SK-N-SH (cell line): Measurements from ENCODE around the gene TMEM187. TPM values are rescaled to one million over a fixed set of nuclear protein-coding genes. Genes with fewer than 3 reads are reported as not detected.

Experiments
- CHD2 ChIP-seq: fragments of 150-350 bp; IDR thresholded peaks from 2 replicates; pipeline ENCODE4 v1.6.1; 2018; ENCODE audit warnings: low read length; ENCODE audit not compliant: partially characterized antibody
- CTCF ChIP-seq: fragments of 200-600 bp; sonication (generic); IDR thresholded peaks from 2 replicates; pipeline ENCODE4 v1.6.1; 2017; ENCODE audit warnings: antibody characterized with exemption, mild to moderate bottlenecking, moderate library complexity
- ELF1 ChIP-seq: IDR thresholded peaks from 2 replicates; pipeline ENCODE4 v1.4.0; 2012
- EZH2phosphoT487 ChIP-seq: fragments of 200-600 bp; sonication (generic); IDR thresholded peaks from 2 replicates; pipeline ENCODE4 v1.6.1; 2017; ENCODE audit warnings: low read depth, mixed run types, mild to moderate bottlenecking, antibody characterized with exemption, moderate library complexity, borderline replicate concordance
- FOSL2 ChIP-seq: IDR thresholded peaks from 2 replicates; pipeline ENCODE4 v1.4.0; 2012; ENCODE audit warnings: low read depth, mild to moderate bottlenecking, moderate library complexity, borderline replicate concordance
- FOXM1 ChIP-seq: IDR thresholded peaks from 2 replicates; pipeline ENCODE4 v1.4.0; 2012; ENCODE audit warnings: low read depth, mild to moderate bottlenecking
- GABPA ChIP-seq: IDR thresholded peaks from 2 replicates; pipeline ENCODE4 v1.4.0; 2012; ENCODE audit warnings: low read depth, mild to moderate bottlenecking
- IRF3 ChIP-seq: fragments of 150-350 bp; IDR thresholded peaks from 2 replicates; pipeline ENCODE4 v1.6.1; 2016; ENCODE audit warnings: mild to moderate bottlenecking, low read depth, low read length
- MAX ChIP-seq: IDR thresholded peaks from 2 replicates; pipeline ENCODE4 v1.4.0; 2012; ENCODE audit warnings: low read depth
- NFIC ChIP-seq: IDR thresholded peaks from 2 replicates; pipeline ENCODE4 v1.4.0; 2012; ENCODE audit warnings: borderline replicate concordance
- NRF1 ChIP-seq: IDR thresholded peaks from 2 replicates; pipeline ENCODE4 v1.6.1; 2012; ENCODE audit warnings: low read depth, mild to moderate bottlenecking, low read length
- POLR2AphosphoS5 ChIP-seq: IDR thresholded peaks from 2 replicates; pipeline ENCODE4 v1.6.1; 2012; ENCODE audit warnings: low read depth, low read length
- REST ChIP-seq: IDR thresholded peaks from 2 replicates; pipeline ENCODE4 v1.6.1; 2012; ENCODE audit warnings: mild to moderate bottlenecking, low read depth, low read length, moderate library complexity
- RFX5 ChIP-seq: IDR thresholded peaks from 2 replicates; pipeline ENCODE4 v1.6.1; 2012; ENCODE audit warnings: mild to moderate bottlenecking, improper control_type of control experiment, low read length
- TEAD4 ChIP-seq: IDR thresholded peaks from 2 replicates; pipeline ENCODE4 v1.4.0; 2012; ENCODE audit warnings: mild to moderate bottlenecking, borderline replicate concordance; ENCODE audit not compliant: insufficient read depth
- USF1 ChIP-seq: IDR thresholded peaks from 2 replicates; pipeline ENCODE4 v1.4.0; 2012; ENCODE audit warnings: low read depth, borderline replicate concordance
- USF2 ChIP-seq: fragments of 150-350 bp; IDR thresholded peaks from 2 replicates; pipeline ENCODE4 v1.6.1; 2017; ENCODE audit warnings: antibody characterized with exemption, low read length, low read depth, borderline replicate concordance
- YY1 ChIP-seq: IDR thresholded peaks from 2 replicates; pipeline ENCODE4 v1.4.0; 2012; ENCODE audit warnings: low read depth, mild to moderate bottlenecking
- polyA plus RNA-seq, 3 experiments: library from polyadenylated mRNA; depleted of rRNA; stranded (reverse); fragments of >200 nt; gene quantifications; 2 replicates each; pipeline ENCODE4 v1.2.3, GENCODE V29; 2012

TMEM187 gene
- polyA plus RNA-seq, 1 of the 3 experiments (the other 2 are of a cell fraction), result 10.9 TPM

- TF ChIP-seq IRF3 (no peak), EZH2phosphoT487 (no peak), GABPA (peak; percentile 89), CHD2 (peak; percentile 38), USF1 (0 out of 2 replicates have a peak, but pooled peaks have one; percentile 42), FOSL2 (no peak), TEAD4 (0 out of 2 replicates have a peak, but pooled peaks have one; percentile 6), MAX (no peak), USF2 (no peak), ELF1 (peak; percentile 64), RFX5 (no peak), REST (no peak), POLR2AphosphoS5 (no peak; the same call in none of the 2 replicates), YY1 (peak; percentile 65), NFIC (no peak), CTCF (no peak), FOXM1 (peak; percentile 8; the same call in 1 of the 2 replicates), NRF1 (no peak)
These were observed 1.5 kb upstream of the TMEM187 start (continued) for GRCh38 chrX:153971124-153971449.
